IMR-90 (cell line): ENCODE data around the gene SNRPB. TPM values are rescaled to one million over a fixed set of nuclear protein-coding genes. Genes with fewer than 3 reads are reported as not detected.

Source experiments
- ATAC-seq: fragments of 200-7000 bp; cut with Tn5 transposase; 2 replicates; pipeline ENCODE4 v1.9.1; 2020; ENCODE audit warnings: low read depth, mild to moderate bottlenecking, moderate library complexity
- BruUV-seq: library from RNA; stranded (reverse); fragments of 400-500 nt; replicated peaks from 2 replicates; lab custom pipeline; 2021; lab: Mats Ljungman, UMichigan
- CTCF ChIA-PET: fragments of 300-600 bp; formaldehyde crosslinking; extraction: SDS; loops from one replicate; lab custom pipeline; 2021; ENCODE audit warnings: antibody characterized with exemption; lab: Yijun Ruan, JAX
- POLR2A ChIA-PET: fragments of 300-600 bp; sonication (Branson Sonifier 250); formaldehyde crosslinking; loops from one replicate; lab custom pipeline; 2022; ENCODE audit warnings: antibody characterized with exemption; ENCODE audit not compliant: unreplicated experiment; lab: Charles Lee
- DNase-seq: peaks from one replicate; pipeline ENCODE4 v3.0.0; 2013
- H2AFZ ChIP-seq: replicated peaks from 2 replicates; pipeline ENCODE3; 2013; ENCODE audit warnings: low read length, mild to moderate bottlenecking; ENCODE audit not compliant: poor library complexity
- H2AK5ac ChIP-seq: 2 replicates; pipeline ENCODE4 v1.6.1; 2013; ENCODE audit warnings: low read depth, low read length, inconsistent platforms
- H2AK9ac ChIP-seq: replicated peaks from 2 replicates; pipeline ENCODE3; 2013; ENCODE audit warnings: mild to moderate bottlenecking, low read depth, low read length, moderate library complexity; ENCODE audit not compliant: poor library complexity
- H2BK120ac ChIP-seq: 2 replicates; pipeline ENCODE4 v1.6.1; 2013; ENCODE audit warnings: low read depth, low read length, inconsistent platforms
- H2BK15ac ChIP-seq: 3 replicates; pipeline ENCODE4 v1.6.1; 2013; ENCODE audit warnings: low read depth, low read length, inconsistent platforms
- H2BK20ac ChIP-seq: 2 replicates; pipeline ENCODE4 v1.6.1; 2013; ENCODE audit warnings: low read depth, mild to moderate bottlenecking, inconsistent platforms, low read length, moderate library complexity
- H2BK5ac ChIP-seq: 2 replicates; pipeline ENCODE4 v1.6.1; 2013; ENCODE audit warnings: mild to moderate bottlenecking, low read depth, low read length, inconsistent platforms; ENCODE audit not compliant: poor library complexity, severe bottlenecking
- H3K14ac ChIP-seq: replicated peaks from 2 replicates; pipeline ENCODE4 v1.6.1; 2013; ENCODE audit warnings: low read depth, low read length, inconsistent platforms
- H3K18ac ChIP-seq: 2 replicates; pipeline ENCODE4 v1.6.1; 2013; ENCODE audit warnings: low read depth, low read length, control low read depth
- H3K23ac ChIP-seq: 2 replicates; pipeline ENCODE4 v1.6.1; 2013; ENCODE audit warnings: low read depth, low read length, inconsistent platforms
- H3K27ac ChIP-seq: 2 replicates; pipeline ENCODE4 v1.5.1; 2013; ENCODE audit warnings: mild to moderate bottlenecking, control low read depth, low read length; ENCODE audit not compliant: insufficient read depth
- H3K27me3 ChIP-seq: 2 replicates; pipeline ENCODE4 v1.6.1; 2013; ENCODE audit warnings: low read length; ENCODE audit not compliant: control insufficient read depth, insufficient read depth
- H3K36me3 ChIP-seq: 2 replicates; pipeline ENCODE4 v1.6.1; 2013; ENCODE audit warnings: low read length, mixed read lengths; ENCODE audit not compliant: control insufficient read depth, insufficient read depth
- H3K4ac ChIP-seq: 2 replicates; pipeline ENCODE4 v1.6.1; 2013; ENCODE audit warnings: low read depth, low read length, inconsistent platforms
- H3K4me1 ChIP-seq: 2 replicates; pipeline ENCODE4 v1.6.1; 2013; ENCODE audit warnings: low read length, mixed read lengths; ENCODE audit not compliant: control insufficient read depth, insufficient read depth
- H3K4me2 ChIP-seq: 2 replicates; pipeline ENCODE4 v1.6.1; 2013; ENCODE audit warnings: low read depth, mild to moderate bottlenecking, control low read depth, low read length, moderate library complexity
- H3K4me3 ChIP-seq: 2 replicates; pipeline ENCODE4 v1.5.1; 2013; ENCODE audit warnings: low read depth, mild to moderate bottlenecking, control low read depth, low read length, moderate library complexity; ENCODE audit not compliant: insufficient read depth
- H3K56ac ChIP-seq: 2 replicates; pipeline ENCODE4 v1.6.1; 2013; ENCODE audit warnings: low read length, inconsistent platforms; ENCODE audit not compliant: insufficient read depth; ENCODE audit errors: extremely low read depth
- H3K79me1 ChIP-seq, 2 experiments: 2 replicates each; pipeline ENCODE4 v1.6.1; 2013; ENCODE audit warnings: low read length in 2 of 2, inconsistent platforms in 1 of 2, low read depth in 1 of 2
- H3K9ac ChIP-seq: 2 replicates; pipeline ENCODE4 v1.6.1; 2013; ENCODE audit warnings: low read depth, low read length, control low read depth
- H3K9me1 ChIP-seq: 2 replicates; pipeline ENCODE4 v1.6.1; 2013; ENCODE audit warnings: low read length, inconsistent platforms; ENCODE audit not compliant: insufficient read depth
- H3K9me3 ChIP-seq: 2 replicates; pipeline ENCODE4 v1.6.1; 2013; ENCODE audit warnings: low read length; ENCODE audit not compliant: control insufficient read depth, insufficient read depth
- H4K20me1 ChIP-seq: 2 replicates; pipeline ENCODE4 v1.6.1; 2013; ENCODE audit warnings: low read length, inconsistent platforms; ENCODE audit not compliant: insufficient read depth
- H4K5ac ChIP-seq: 2 replicates; pipeline ENCODE4 v1.6.1; 2013; ENCODE audit warnings: mild to moderate bottlenecking, low read depth, low read length, control low read depth
- H4K8ac ChIP-seq, 2 experiments: 2 replicates each; pipeline ENCODE4 v1.6.1; 2013; ENCODE audit warnings: low read depth in 2 of 2, low read length in 2 of 2, control low read depth in 1 of 2, inconsistent platforms in 1 of 2
- H4K91ac ChIP-seq: 2 replicates; pipeline ENCODE4 v1.6.1; 2013; ENCODE audit warnings: low read depth, low read length, inconsistent platforms; ENCODE audit not compliant: insufficient read depth
- BHLHE40 ChIP-seq: fragments of 150-350 bp; IDR thresholded peaks from 2 replicates; pipeline ENCODE4 v1.6.1; 2016; ENCODE audit warnings: mild to moderate bottlenecking, low read depth, low read length
- CHD1 ChIP-seq: IDR thresholded peaks from 2 replicates; pipeline ENCODE4 v1.6.1; 2012; ENCODE audit warnings: low read depth, low read length, improper control_type of control experiment
- CTCF ChIP-seq: conservative IDR thresholded peaks from 2 replicates; pipeline ENCODE4 v1.5.1; 2012; ENCODE audit warnings: mild to moderate bottlenecking, low read depth, low read length, improper control_type of control experiment
- ELK1 ChIP-seq: fragments of 150-350 bp; IDR thresholded peaks from 2 replicates; pipeline ENCODE4 v1.6.1; 2016; ENCODE audit warnings: low read depth, mild to moderate bottlenecking, low read length, moderate library complexity, borderline replicate concordance
- MAFK ChIP-seq: IDR thresholded peaks from 2 replicates; pipeline ENCODE4 v1.6.1; 2012; ENCODE audit warnings: low read depth, low read length, improper control_type of control experiment
- MAZ ChIP-seq: IDR thresholded peaks from 2 replicates; pipeline ENCODE4 v1.6.1; 2012; ENCODE audit warnings: low read depth, mild to moderate bottlenecking, low read length, improper control_type of control experiment, moderate library complexity, borderline replicate concordance
- RFX5 ChIP-seq: IDR thresholded peaks from 2 replicates; pipeline ENCODE4 v1.8.0; 2012; ENCODE audit warnings: low read depth, mild to moderate bottlenecking, low read length, moderate library complexity
- SMC3 ChIP-seq: fragments of 150-350 bp; IDR thresholded peaks from 2 replicates; pipeline ENCODE4 v1.6.1; 2016; ENCODE audit warnings: low read depth, mild to moderate bottlenecking, antibody characterized with exemption, low read length, moderate library complexity
- WGBS, 2 experiments: methylation state at CpG; one replicate each; pipeline versions ENCODE4 v1.1.5 to v1.1.7; 2013; ENCODE audit warnings: missing lambda C conversion rate in 2 of 2; ENCODE audit not compliant: insufficient read length in 1 of 2; ENCODE audit errors: extremely low coverage in 2 of 2; 5-methylcytosine and 5-hydroxymethylcytosine counted together
- dilution Hi-C: fragments of 300-500 bp; cut with HindIII; formaldehyde crosslinking; loops from one replicate; pipeline ENCODE4 v1.14.3; 2018; ENCODE audit warnings: low sequenced_read_pairs; ENCODE audit not compliant: unreplicated experiment
- in situ Hi-C: fragments of 300-500 bp; cut with MboI; formaldehyde crosslinking; loops from 3 replicates; pipeline ENCODE4 v1.14.3; 2019; ENCODE audit warnings: low sequenced_read_pairs, inconsistent platforms, mixed read lengths
- intact Hi-C: fragments of 100-400 bp; cut with micrococcal nuclease; formaldehyde crosslinking; loops from 2 replicates; pipeline ENCODE4 v1.10.0; 2022
- polyA plus RNA-seq, 3 experiments: library from polyadenylated mRNA; depleted of rRNA; stranded (reverse); fragments of >200 nt; gene quantifications; 2 replicates each; pipeline ENCODE4 v1.2.3, GENCODE V29; 2012; ENCODE audit warnings: low replicate concordance in 1 of 3
- total RNA-seq: library from RNA; depleted of rRNA; stranded (reverse); fragments of >200 nt; gene quantifications from 2 replicates; pipeline ENCODE4 v1.2.3, GENCODE V29; 2012

The SNRPB gene
- total and polyA plus RNA-seq, 2 of the 4 experiments (the other 2 are of a cell fraction): 103 to 214 TPM

DNA sequence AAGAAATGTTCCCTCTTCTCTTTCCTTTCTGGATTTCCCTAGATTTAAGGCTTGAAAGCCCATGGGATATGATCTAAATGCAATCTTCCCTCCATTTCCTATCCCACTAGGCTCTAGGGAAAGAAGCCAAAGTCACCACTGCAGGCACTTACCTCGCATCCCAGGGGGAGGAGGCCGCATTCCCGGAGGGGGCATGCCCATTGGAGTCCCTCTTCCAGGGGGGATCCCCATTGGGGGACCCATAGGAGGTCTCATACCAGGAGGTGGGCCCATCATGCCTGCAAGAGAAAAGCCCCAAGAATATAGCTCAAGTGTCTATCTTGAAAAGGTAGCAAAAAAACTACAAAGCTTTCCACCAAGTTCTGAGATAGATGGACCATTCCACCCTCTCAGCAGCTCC lies 8.1 kb downstream of the SNRPB start:
- CTCF ChIA-PET: no interaction called here
- Histone ChIP-seq H2AFZ (no peak overlapping the region), H3K79me1 (peaks cover 28 to 40% of the 10 kb centered on the region in 2 experiments), H2BK15ac (no peak overlapping the region), H3K18ac (no peak overlapping the region), H3K9me3 (no peaks in the 10 kb centered on the region), H3K56ac (no peak overlapping the region), H4K8ac (no peak overlapping the region), H2BK20ac (no peak overlapping the region), H3K23ac (no peak overlapping the region), H2BK120ac (no peak overlapping the region), H2AK9ac (no peak overlapping the region), H3K9ac (no peak overlapping the region), H2AK5ac (no peak overlapping the region), H3K4me1 (no peaks in the 10 kb centered on the region), H3K4me2 (no peak overlapping the region), H4K5ac (no peak overlapping the region), H3K14ac (no peak overlapping the region), H3K36me3 (peaks cover 59% of the 10 kb centered on the region), H3K4ac (no peak overlapping the region), H3K4me3 (no peak overlapping the region), H4K91ac (no peak overlapping the region), H3K27ac (no peak overlapping the region), H3K27me3 (no peaks in the 10 kb centered on the region), H2BK5ac (no peak overlapping the region), H3K9me1 (peaks cover 3% of the 10 kb centered on the region; the same call in 1 of the 2 replicates), H4K20me1 (peaks cover 21% of the 10 kb centered on the region)
- DNase-seq: no peak
- no CpG with 5 or more reads among the region's 3 CpGs for WGBS, 2 experiments
- BruUV-seq: no TSS peak
- in situ Hi-C loops (loop anchor here (10.0 to 25.0 kb wide), 2 partner anchors 182 to 700 kb away; no protein-coding TSS in a partner anchor), intact Hi-C loops (no loop called here), dilution Hi-C loops (no loop called here)
- TF ChIP-seq SMC3: no peak
- TF ChIP-seq ELK1: no peak
- no peak for TF ChIP-seq CTCF
- no peak for TF ChIP-seq BHLHE40
- TF ChIP-seq MAZ: no peak
- TF ChIP-seq CHD1: no peak
- TF ChIP-seq RFX5: no peak
- no peak for TF ChIP-seq MAFK
- ATAC-seq: no peak
- POLR2A ChIA-PET: no interaction called here
